NB4 (cell line): Measurements from ENCODE around the gene COG8.

ENCODE experiments used
- POLR2A ChIP-seq: IDR thresholded peaks from 2 replicates; pipeline ENCODE4 v1.6.1; 2011; ENCODE audit warnings: mild to moderate bottlenecking; ENCODE audit not compliant: insufficient read length; ENCODE audit errors: extremely low read depth
- TF ChIP-seq, protein P1 (sequence below): IDR thresholded peaks from one replicate; pipeline ENCODE4 v1.5.1; 2012; ENCODE audit warnings: low read depth, low read length
- TF ChIP-seq, protein P2 (sequence below): IDR thresholded peaks from 2 replicates; pipeline ENCODE4 v1.6.1; 2011; ENCODE audit warnings: low read depth, low read length

- TF ChIP-seq, protein P1, sequence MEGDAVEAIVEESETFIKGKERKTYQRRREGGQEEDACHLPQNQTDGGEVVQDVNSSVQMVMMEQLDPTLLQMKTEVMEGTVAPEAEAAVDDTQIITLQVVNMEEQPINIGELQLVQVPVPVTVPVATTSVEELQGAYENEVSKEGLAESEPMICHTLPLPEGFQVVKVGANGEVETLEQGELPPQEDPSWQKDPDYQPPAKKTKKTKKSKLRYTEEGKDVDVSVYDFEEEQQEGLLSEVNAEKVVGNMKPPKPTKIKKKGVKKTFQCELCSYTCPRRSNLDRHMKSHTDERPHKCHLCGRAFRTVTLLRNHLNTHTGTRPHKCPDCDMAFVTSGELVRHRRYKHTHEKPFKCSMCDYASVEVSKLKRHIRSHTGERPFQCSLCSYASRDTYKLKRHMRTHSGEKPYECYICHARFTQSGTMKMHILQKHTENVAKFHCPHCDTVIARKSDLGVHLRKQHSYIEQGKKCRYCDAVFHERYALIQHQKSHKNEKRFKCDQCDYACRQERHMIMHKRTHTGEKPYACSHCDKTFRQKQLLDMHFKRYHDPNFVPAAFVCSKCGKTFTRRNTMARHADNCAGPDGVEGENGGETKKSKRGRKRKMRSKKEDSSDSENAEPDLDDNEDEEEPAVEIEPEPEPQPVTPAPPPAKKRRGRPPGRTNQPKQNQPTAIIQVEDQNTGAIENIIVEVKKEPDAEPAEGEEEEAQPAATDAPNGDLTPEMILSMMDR = no peak
- TF ChIP-seq POLR2A = no peak
- TF ChIP-seq, protein P2, sequence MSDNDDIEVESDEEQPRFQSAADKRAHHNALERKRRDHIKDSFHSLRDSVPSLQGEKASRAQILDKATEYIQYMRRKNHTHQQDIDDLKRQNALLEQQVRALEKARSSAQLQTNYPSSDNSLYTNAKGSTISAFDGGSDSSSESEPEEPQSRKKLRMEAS = no peak
Measured at GRCh38 chr16:69382421-69382820, 43.1 kb upstream of the COG8 start.
